Cerebellar nuclear complex (tissue), 1 donor: ENCODE data around the gene PRSS33.

Experiments used
- DNase-seq, 2 experiments: peaks; one replicate each; lab custom pipeline; 2025; lab: John Stamatoyannopoulos, UW

Gene PRSS33

DNA sequence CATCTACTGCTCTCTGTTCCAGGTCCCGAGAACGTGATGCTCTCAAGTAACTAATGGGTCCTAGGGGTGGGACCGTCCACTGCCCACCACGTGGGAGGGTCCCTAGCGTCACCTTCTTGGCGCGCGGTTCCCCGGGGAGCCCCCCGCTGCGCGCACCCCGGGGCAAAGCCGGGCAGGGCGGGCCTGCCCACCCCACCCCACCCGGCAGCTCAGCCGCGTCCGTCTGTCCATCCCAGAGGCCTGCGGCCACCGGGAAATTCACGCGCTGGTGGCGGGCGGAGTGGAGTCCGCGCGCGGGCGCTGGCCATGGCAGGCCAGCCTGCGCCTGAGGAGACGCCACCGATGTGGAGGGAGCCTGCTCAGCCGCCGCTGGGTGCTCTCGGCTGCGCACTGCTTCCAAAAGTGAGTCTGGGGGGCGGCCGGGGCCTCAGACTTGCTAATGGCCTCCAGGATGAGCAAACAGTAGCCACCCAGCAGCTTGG, 11.4 kb upstream of the PRSS33 start:
- no peak for DNase-seq

DNA sequence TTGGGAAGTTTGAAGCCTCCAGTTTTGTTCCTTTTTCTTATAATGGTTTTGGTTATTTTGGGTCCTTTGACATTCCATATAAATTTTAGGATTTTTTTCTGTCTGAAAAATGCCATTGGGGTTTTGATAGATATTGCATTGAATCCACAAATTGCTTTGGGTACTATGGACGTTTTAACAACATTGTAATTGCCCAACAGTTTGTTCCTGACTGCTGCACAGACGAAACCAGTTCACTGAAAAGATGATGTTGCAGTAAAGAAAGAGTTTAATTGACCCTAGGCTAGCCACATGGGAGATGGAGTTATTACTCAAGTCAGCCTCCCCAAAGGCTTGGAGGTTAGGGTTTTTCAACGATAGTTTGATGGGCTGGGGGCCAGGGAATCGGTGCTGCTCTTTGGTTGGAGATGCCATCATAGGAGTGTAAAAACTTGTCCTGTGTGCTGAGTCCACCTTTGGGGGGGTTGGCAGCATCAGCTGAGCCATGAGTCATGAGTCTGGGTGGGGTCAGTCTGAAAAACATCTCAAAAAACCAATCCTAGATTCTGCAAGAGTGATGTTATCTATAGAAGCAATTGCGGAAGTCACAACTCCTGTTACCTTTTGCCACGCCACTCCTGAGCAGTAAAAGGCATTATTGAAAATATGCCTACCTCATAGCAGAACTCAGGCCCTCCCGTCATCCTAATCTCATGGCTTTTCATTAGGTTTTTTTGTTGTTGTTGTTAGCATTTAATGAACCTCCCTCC, 8.2 kb upstream of the PRSS33 start:
- DNase-seq: no peak

DNA sequence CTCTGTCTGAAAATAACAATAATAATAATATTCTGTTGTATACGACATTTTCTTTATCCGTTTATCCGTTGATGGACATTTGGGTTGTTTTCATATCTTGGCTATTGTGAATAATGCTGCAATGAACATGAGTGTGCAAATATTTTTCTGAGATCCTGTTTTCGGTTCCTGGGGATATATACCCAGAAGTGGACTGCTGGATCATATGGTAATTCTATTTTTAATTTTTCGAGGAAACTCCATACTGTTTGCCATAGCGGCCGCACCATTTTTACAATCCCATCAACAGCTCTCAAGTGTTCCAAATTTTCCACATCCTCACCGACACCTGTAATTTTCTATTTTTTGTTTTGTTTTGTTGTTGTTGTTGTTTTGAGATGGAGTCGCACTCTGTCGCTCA, 5.6 kb upstream of the PRSS33 start:
- no peak for DNase-seq

DNA sequence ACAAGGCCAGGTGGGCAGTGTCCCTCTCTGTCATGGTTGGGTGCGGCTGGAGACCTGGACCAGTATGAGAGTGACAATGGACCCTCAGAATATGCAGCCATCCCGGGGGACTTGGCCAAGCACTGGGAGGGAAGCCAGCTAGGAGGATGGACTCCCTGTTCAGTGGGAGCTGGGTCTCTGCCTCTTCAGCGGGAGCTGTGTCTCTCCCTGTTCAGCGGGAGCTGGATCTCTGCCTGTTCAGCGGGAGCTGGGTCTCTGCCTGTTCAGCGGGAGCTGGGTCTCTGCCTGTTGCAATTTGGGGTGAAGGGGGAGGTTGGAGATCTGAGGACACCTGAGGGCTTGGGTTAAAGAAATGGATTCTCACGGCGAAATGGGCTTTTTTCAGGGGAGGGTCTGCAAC, 3.8 kb upstream of the PRSS33 start:
- DNase-seq: no peak

DNA sequence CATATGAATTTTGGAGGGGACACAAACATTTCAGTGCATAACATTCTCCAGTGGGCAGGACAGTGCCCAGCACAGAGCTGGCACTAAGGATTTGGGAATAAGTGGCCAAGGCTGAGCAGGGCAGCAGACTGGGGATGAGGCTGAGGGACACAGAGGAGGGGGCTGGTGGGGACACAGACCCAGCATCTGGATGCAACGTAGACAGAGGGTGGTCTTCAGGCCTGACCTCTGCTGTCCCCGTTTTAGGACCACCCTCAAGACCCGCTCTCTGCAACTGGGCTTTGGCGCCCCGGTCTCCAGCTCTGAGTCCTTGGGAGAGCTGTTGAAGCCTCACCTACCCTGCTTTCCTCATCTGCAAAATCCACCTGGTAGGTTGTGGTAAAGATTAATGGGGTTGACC, 3.3 kb upstream of the PRSS33 start:
- no peak for DNase-seq

DNA sequence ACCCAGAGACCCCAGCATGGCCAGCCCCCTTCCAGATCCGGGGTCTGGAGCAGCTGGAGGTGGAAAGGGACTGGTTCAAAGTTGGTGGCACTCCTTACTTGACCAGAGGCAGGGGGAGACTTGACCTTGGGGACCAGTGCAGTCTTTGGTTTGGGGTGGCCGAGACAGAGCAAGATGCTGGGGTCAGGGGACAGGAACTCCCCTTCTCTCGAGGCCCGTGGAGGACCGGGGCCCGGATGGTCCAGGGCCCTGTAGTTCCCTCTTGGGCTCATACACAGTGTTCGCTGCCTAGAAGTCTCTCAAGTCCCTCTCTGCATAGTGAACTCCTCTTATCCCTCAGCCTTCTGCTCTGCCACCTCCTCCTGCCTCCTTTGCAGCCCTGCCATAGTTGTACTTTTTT, 601 bp upstream of the PRSS33 start:
- DNase-seq: no peak

DNA sequence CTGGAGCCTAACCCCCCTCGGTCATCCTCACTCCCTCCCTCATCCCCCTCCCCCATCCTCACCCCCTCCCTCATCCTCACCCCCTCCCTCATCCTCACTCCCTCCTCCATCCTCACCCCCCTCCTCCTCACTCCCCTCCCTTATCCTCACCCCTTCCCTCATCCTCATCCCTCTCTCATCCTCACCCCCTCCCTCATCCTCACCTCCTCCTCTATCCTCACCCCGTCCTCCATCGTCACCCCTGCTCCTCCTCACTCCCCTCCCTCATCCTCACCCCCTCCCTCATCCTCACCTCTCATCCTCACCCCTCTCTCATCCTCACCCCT, 571 bp downstream of the PRSS33 start:
- no peak for DNase-seq

DNA sequence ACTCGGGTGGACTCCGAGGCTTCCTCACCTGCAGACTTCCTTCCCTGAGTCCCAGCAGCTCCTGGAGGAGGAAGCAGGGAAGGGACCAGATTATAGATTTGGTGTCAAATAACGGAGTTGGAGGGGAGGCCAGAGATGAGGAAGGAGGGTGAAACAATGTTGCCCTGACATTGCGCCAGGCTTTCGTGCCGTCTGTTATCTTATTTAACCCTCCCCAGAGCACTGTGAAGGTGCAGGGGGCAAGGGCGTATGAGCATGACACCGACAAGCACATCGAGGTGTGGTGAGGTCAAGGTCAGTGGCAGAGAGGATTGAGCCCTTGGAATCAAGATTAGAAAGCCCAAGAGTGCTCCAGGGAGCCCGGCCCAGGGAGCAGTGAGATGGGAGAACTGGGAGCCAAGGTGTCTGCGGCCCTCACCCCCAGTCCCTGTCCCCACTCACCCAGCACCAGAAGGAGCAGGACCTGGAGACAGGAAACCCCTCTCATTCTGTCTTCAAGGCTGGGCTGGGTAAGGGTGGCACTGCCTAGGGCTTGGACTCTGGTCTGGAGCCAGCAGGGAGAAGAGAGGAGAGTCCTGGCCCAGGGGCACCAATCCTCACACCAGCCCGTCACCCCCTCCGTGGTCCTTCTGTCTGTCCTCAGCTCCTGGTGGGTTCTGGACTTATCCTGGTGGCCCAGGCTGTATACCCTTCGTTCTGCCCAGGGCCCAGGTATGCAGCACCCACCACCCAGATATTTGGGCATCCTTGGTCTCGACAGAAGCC, 1.1 kb downstream of the PRSS33 start:
- DNase-seq: no peak

DNA sequence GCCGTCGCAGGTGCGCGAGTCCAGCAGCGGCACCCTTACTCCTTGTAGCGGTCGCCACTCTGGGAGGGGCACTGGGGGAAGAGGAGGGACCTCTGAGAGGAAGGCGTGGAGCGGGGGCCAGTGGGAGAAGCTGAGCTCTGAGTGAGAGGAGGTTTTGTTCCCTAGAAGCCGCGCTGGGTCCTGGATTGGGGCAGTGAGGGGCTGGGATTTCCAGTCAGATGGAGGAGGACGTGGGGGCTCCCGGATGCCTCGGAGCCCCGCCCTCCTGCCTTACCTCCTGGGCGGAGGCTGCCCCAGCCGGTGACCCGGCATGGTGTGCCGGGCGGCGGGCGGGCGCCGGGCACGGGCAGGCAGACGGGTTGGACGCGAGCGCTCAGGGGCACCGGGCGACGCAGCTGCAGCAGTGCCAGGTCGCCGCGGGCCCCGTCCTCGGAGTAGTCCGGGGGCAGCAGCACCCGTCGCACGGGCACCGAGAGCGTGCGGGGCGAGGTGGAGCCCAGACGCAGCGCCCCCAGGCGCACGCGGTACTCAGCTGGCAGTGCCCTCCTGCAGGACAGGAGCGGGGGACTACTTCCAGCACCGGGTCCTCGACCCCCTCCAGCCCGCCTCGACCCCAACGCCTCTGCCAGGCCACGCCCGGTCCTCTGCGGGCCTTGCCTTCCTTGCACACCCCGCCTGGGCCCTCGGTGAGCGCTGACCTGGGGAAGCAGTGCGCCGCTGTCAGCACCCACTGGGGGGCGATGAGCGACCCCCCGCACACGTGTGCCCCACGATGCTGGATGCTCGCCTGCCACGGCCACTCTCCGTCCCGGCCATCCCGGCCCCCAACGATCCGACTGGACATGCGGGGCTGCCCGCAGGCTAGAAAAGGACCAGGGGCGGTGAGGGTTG, 2.0 kb downstream of the PRSS33 start:
- DNase-seq: no peak

DNA sequence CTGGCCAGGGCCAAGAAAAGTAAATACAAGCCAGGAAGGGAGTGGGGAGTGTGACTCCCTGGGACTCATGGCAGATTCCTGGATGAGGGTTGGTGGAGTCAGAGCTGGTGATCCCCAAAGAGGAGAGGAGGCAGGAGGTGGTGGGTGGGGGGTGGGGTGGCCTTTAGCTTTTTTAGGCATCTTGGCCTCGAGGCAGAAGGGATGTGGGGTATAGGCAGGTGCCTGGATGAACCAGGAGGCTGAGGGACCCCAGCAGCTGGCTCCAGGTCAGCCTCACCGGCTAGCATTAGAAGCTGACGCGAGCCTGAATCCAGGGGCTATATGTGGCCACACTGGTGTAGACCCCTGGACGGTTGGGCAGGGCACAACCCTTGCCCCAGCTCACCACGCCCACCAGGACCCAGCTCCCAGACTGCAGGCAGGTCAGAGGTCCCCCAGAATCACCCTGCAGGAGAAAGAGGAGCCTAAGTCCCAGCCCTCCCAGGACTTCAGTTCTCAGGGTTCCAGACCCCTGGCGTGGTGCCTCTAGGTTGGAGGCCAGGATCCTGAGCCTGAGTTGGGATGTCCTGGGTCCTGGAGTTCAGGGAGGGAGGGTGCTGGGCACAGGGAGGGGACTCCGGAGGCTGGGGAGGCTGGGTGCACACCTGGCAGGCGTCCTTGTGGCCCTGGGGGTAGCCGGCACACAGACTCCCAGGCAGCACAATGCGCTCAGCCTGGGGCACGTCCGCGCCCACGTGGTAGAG, 2.8 kb downstream of the PRSS33 start:
- DNase-seq: no peak

DNA sequence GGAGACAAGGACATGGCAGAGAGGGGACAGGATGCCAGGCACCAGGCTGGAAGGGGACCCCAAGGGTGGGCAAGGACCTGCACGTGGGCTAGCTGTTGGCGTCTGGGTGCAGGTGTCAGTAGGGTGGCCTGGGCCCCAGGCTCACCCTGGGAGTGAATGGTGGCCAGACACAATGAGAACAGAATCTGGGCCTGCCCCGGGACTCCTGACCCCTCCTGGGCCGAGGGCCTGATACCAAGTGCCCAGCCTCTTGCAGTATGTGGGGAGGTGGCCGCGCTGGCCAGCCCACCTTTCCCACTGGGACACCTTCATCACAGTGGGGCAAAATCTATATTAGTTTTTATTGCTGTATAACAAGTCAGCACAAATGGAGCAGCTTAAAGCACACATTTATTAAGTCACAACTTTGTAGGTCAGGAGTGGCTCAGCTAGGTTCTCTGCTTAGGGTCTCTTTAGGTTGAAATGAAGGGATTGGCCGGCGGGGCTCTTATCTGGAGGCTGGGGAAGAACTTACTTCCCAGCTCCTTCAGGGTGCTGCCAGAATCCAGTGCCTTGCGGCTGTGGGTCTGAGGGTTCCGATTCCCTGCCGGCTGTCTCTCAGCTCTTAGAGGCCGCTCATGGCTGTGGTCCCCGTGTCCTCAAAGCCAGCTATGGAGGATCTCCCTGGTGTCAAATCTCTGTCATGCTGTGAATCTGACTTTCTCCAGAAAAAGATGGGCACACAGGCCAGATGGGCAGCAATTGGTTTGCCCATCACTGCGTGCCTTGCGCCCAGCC, 3.6 kb downstream of the PRSS33 start:
- no peak for DNase-seq

DNA sequence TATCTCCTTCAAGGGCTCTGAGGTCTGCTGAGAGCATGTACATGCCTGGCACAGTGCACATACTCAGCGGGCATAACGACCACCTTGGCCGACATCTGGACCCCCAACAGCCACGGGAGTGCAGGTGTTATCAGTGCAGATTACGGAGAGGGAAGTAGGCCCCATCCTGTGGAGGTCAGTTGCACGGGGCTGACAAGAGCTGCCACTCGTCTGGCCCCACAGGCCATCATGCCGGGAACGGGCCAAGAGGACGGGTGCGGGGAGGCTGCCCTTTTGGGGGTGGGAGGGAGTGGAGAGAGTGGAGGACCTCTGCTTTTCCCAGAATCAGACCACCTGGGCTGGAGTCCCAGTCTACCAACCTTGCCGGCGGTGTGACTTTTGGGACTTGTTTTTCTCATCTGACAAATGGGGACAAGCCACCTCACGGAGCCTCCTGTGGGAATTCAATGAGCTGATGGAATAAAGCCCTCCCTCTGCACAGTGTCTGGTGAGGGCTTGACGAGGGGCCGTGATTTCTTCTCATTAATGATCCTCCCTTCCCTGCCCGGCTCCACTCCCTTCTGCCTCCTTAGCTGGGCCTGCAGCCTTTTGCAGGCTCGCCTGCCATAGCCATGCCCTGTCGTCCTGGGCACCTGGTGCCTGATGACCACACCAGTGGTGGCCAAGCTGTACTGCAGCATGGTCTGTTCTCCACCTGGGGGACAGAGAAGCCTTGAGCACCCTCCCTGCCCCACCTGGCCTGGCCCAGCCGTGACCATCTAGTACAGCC, 4.6 kb downstream of the PRSS33 start:
- DNase-seq: no peak

DNA sequence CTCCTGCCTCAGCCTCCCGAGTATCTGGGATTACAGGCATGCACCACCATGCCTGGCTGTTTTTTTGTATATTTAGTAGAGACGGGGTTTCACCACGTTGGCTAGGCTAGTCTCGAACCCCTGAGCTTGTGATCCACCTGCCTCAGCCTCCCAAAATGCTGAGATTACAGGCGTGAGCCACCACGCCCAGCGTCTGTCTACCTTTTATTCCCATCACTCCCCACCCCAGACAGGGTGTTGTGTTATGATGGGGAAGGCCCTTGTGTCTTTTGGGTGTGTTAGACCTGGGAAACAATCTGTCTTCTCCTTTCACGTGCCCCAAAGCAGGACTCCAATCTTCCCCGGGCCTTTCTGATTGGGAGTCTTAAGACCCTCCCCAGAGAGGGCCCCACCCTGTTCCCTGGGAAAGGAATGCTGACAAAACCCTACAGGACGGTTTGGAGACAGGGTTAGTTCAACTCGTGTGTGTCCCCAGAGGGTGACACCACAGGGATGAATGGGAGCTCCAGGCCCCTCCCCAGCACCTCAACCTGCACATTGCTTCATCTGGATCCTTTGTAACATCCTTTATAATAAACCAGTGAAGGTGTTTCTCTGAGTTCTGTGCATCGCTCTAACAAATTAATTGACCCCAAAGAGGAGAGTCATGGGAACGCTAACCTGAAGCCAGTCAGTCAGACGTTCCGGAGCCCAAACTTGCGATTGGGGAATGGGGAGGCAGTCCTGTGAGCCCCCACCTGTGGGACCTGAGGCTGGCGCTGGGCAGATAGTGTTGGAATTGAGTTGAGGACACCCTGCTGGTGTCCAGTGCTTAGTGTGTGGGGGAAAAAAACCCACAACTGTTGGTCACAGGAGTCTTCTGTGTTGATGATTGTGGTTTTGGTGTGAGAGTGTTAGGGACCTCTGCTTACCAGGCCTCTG, 7.1 kb downstream of the PRSS33 start:
- DNase-seq: no peak

DNA sequence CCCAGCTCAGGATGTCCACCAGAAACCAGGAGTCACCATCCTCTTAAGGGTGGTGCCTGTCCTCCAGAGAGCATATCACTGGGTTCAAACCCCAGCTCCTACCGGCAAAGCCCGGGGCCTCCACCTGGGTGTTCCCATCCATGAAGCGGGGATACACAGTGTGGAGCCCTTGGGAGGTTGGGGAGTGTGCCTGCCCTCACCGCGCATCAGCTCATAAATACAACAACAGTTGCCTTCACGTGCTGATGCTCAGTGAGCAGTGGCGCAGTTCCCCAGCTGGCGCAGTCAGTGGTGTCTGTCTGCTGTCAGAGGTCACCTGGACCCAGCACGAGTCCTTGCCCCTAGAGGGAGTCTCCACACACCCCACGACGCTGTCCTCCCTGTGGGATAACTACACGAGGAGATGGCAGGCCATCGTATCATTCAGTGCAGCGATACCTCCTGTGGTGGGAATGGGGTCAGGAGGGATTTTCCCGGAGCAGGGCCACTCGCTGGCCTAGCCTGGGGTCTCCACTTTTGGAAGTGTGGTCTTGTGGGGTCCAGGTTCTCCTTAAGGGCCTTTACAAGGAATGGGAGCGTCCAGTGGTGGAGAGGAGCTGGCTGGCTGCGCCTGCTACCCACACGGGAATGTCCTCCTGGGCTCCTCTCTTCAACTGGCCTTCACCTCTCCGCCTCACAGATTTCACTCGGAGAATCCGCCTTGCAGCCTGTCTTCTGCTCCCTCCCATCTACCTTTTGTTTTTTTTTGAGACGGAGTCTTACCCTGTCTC, 8.0 kb downstream of the PRSS33 start:
- no peak for DNase-seq

DNA sequence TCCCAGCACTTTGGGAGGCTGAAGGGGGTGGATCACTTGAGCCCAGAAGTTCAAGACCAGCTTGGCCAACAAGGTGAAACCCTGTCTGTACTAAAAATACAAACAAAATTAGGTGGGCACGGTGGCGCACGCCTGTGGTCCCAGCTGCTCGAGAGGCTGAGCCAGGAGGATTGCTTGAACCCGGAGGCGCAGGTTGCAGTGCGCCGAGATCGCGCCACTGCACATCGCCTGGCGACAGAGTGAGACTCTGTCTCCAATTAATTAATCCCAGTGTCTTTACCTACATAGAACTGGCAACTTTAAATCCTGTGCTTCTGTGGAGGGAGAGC, 8.8 kb downstream of the PRSS33 start:
- DNase-seq: no peak

DNA sequence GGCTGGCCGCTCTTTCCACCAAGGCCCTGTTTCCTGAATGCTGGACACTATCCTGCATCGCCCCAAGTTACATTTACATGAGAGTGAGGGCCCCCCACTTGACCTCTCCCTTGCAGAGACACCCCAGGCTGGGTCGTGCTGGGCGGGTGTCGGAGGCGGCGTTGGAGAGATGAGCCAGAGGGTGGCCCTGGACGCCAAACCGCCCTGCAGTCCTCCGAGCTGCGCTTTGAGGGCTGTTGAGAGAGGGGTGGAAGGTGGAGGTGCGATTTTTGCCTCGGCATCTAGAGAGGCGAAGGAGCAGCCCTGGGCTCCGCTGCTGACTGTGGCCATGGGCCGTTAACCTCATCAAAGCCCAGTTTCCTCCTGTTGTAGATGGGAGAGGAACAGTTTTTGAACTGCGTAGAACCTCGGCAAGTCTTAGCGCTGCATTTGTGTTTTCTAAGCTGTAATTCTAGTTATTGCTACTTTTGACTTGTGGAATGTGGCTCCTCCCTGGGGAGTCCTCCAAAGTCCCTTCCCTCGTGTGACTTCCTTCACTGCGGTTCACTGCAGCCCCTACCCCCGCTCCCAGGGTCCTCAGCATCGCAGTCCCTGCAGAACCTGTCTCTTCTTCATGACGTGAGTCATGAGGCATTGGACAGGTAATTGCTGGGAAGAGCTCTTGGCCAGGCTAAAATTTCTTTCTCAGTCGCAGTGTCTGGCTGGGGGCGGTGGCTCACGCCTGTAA, 9.3 kb downstream of the PRSS33 start:
- DNase-seq: no peak

DNA sequence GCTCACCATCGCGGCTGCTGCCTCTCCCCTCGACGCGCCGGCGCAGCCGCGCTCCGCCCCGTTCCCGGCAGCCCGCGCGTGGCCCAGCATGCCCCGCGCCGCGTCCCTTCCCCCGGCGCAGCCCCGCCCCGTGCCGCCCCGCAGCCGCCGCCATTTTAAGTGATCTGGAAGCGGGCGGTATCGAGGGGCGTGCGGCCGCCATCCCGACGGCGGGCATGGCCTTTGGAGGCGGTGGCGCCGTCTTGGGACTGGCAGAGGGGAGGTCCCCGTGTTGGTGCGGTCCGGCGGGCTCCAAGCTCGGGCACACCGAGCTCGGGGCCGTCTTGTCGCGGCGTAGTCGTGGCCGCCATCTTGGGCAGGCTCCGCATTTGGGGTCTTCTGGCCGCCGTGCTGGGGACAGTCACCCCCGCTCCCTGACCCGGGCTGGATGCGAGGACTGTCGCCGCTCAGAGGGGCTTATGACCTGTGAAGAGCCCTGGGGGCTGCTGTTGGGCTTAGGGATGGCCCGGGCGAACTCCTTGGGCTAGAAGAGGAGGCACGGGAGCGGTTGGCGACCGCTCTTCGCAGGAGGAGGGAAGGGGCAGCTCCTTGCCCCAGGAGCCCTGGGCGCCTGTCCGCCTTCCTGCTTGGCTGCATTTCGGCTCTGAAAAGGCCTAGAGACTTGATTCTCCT, 10.0 kb downstream of the PRSS33 start, which contains the start of gene ELOB:
ELOB (minus strand) TSS at position 50 of the 672 bp plus-strand sequence; CDS start at position 9, 41 bp downstream.
- peak in 1 of 2 experiments; percentile 22 for DNase-seq
